ENCODE measurements around the gene PLD4.

The PLD4 gene

GRCh38 chr14:104926619-104927431 is 2.1 kb downstream of the PLD4 start:
- H3K36me3 Mint-ChIP-seq (ENCODE audit: low read depth), result no peaks in the 10 kb centered on the region
- peaks cover 13% of the 10 kb centered on the region for H3K27me3 Mint-ChIP-seq (ENCODE audit: low read depth)
- no peak for TF ChIP-seq CTCF (IDR thresholded peaks at IDR 0.05; ENCODE audit: unreplicated experiment in 3 of 3)
- H3K9me3 Mint-ChIP-seq, result no peaks in the 10 kb centered on the region
- H3K27ac Mint-ChIP-seq, result no peak overlapping the region
- no peak overlapping the region for H3K4me3 Mint-ChIP-seq
- no peaks in the 10 kb centered on the region for H3K4me1 Mint-ChIP-seq

DNA sequence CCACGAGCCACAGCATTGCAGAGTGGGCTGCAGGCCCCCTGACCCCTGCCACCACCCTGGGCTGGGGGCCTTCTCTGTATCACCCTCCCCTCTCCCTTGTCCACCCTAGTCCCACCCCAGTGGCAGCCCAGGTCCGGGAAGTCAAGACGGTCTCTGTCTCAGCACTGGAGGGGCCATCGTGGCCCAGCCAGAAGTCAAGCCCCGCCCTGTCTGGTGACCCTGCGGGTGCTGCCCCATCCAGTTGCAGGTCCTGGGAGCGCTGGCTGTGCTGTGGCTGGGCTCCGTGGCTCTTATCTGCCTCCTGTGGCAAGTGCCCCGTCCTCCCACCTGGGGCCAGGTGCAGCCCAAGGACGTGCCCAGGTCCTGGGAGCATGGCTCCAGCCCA is 2.7 kb downstream of the PLD4 start:
- H3K27ac Mint-ChIP-seq, result no peak overlapping the region
- no peak for TF ChIP-seq CTCF (IDR thresholded peaks at IDR 0.05; ENCODE audit: unreplicated experiment in 3 of 3)
- no peaks in the 10 kb centered on the region for H3K9me3 Mint-ChIP-seq
- H3K4me1 Mint-ChIP-seq, result no peaks in the 10 kb centered on the region
- no peak overlapping the region for H3K4me3 Mint-ChIP-seq
- H3K27me3 Mint-ChIP-seq (ENCODE audit: low read depth), result peaks cover 18% of the 10 kb centered on the region
- H3K36me3 Mint-ChIP-seq (ENCODE audit: low read depth), result no peaks in the 10 kb centered on the region

- no peak overlapping the region for H3K4me3 Mint-ChIP-seq
- no peak for TF ChIP-seq CTCF (IDR thresholded peaks at IDR 0.05; ENCODE audit: unreplicated experiment in 3 of 3)
Observed at GRCh38 chr14:104927901-104928300, 3.2 kb downstream of the PLD4 start.

GRCh38 chr14:104928391-104929133 is 3.9 kb downstream of the PLD4 start:
- no peak overlapping the region for H3K4me3 Mint-ChIP-seq
- H3K27ac Mint-ChIP-seq, result no peak overlapping the region
- no peaks in the 10 kb centered on the region for H3K9me3 Mint-ChIP-seq
- H3K36me3 Mint-ChIP-seq (ENCODE audit: low read depth), result no peaks in the 10 kb centered on the region
- no peaks in the 10 kb centered on the region for H3K4me1 Mint-ChIP-seq
- TF ChIP-seq CTCF (IDR thresholded peaks at IDR 0.05; ENCODE audit: unreplicated experiment in 3 of 3), result no peak
- peaks cover 19% of the 10 kb centered on the region for H3K27me3 Mint-ChIP-seq (ENCODE audit: low read depth)

More at GRCh38 chr14:104927901-104928300, 3.2 kb downstream of the PLD4 start:
- no peak overlapping the region for H3K27ac Mint-ChIP-seq
- H3K9me3 Mint-ChIP-seq, result no peaks in the 10 kb centered on the region
- peaks cover 19% of the 10 kb centered on the region for H3K27me3 Mint-ChIP-seq (ENCODE audit: low read depth)
- H3K36me3 Mint-ChIP-seq (ENCODE audit: low read depth), result no peaks in the 10 kb centered on the region
- no peaks in the 10 kb centered on the region for H3K4me1 Mint-ChIP-seq

- H3K9me3 Mint-ChIP-seq, result no peaks in the 10 kb centered on the region
- peak overlapping the region in 1 of 3 experiments; percentile 28 for H3K4me3 Mint-ChIP-seq
- H3K27ac Mint-ChIP-seq, result peak overlapping the region in 1 of 3 experiments; percentile 4
- peaks cover 25% of the 10 kb centered on the region for H3K27me3 Mint-ChIP-seq (ENCODE audit: low read depth)
- no peak for TF ChIP-seq CTCF (IDR thresholded peaks at IDR 0.05; ENCODE audit: unreplicated experiment in 3 of 3)
- H3K4me1 Mint-ChIP-seq, result peaks cover 3% of the 10 kb centered on the region
- no peaks in the 10 kb centered on the region for H3K36me3 Mint-ChIP-seq (ENCODE audit: low read depth)
Observed at GRCh38 chr14:104929268-104930230, 4.9 kb downstream of the PLD4 start.
